HG03039 (cell line): ENCODE measurements around the gene CCDC152.

Source experiments
- ATAC-seq: cut with Tn5 transposase; IDR thresholded peaks from one replicate; pipeline ENCODE4 v1.9.1; 2021; ENCODE audit warnings: mild to moderate bottlenecking, moderate library complexity; ENCODE audit not compliant: unreplicated experiment

Gene CCDC152

GRCh38 chr5:42779083-42779482, 22.5 kb downstream of the CCDC152 start:
- ATAC-seq, result no peak

DNA sequence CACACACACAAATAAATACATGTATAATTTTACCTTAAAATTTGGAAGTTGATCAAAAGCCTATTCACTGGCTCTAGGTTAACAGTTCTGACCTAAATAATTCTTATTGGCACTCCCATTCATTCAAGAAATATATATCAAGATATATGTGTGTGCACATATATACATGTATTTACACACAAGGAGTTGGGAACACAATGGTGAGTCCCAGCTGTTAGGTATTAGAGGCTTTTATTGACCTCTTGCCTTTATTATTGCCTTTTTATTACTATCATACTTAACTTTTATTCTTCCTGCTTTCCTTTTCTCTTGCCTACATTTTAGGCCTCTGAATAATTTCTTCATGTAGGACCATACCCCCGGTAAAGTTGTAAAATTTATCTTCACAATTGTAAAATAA, 25.0 kb downstream of the CCDC152 start:
- no peak for ATAC-seq

GRCh38 chr5:42784132-42784531, 27.5 kb downstream of the CCDC152 start:
- ATAC-seq, result no peak

DNA sequence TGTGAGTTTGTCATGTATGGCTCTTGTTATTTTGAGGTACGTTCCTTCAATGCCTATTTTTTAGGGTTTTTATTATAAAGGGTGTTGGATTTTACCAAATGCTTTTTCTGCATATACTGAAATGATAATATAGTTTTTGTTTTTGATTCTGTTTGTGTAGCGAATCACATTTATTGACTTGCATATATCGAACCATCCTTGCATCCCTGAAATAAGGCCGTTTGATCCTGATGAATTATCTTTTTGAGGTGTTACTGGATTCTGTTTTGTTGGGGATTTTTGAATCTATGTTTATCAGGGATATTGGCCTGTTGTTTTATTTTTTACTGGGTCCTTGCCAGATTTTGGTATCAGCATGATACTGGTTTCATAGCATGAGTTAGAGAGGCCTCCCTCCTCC, 29.1 kb downstream of the CCDC152 start:
- ATAC-seq, result no peak

- no peak for ATAC-seq
Measured at GRCh38 chr5:42787073-42787472, 30.5 kb downstream of the CCDC152 start.

GRCh38 chr5:42787845-42788244, 31.2 kb downstream of the CCDC152 start:
- no peak for ATAC-seq

- no peak for ATAC-seq
Measured at GRCh38 chr5:42791151-42791550, 34.5 kb downstream of the CCDC152 start.

DNA sequence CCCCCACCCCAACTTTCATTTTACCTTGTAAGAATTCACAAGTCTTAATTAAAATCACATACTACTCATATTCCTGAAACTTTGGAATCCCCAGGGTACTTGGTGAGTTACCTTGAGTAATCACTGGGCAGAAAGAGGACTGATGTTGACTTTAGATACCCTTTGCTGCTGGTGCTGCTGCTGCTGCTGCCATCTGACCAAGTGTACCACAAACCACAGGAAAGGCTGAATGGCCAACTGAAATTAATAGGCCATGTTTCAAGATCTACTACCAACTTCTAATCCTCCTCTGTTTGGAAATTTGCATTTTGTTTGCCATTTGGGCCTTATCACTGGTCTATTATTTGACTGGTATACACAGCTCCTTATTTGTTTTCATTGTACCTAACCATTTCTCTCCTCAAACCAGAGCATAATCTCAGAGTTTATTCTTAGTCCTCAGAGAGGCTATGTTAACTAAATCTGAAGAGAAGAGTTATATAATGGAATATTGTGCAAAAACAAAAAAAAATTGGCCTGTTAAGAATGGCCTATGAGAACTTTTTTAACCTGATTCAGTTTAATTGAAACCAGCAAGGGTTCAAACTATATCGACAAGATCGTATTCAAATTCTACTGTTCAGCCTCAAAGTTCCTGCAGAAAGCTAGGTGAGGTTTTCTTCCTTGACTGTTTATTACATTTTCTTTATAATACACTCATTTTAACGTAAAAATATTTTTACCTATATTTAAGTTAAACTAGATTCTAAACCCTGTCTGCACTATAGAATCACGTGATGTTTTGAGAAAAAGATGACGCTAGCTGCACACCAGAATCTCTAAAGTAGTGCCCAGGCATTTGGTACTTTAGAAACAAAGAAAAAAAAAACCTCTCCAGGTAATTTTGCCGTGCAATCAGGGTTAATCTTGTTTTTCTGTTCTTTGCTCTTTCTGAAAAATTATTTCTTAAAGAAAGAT, 41.9 kb downstream of the CCDC152 start:
- no peak for ATAC-seq

DNA sequence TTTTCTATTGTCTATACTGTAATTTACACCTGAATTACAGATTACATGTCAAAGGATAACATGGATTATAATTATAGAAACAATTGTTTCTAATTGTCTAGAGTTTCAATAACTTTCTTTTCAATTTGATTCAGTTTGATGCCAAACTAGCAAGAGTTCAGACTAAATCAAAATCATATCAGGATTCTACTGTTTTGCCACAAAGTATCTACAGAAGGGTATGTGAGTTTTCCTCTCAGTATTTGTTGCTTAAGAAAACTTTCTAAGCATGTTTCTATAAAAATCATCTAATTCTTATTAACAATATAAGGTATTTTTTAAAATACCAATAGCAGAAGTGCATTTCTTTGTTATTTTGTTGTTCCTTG, 42.6 kb downstream of the CCDC152 start:
- no peak for ATAC-seq

- no peak for ATAC-seq
Measured at GRCh38 chr5:42799668-42800114, 43.1 kb downstream of the CCDC152 start.

GRCh38 chr5:42800748-42801330, 44.2 kb downstream of the CCDC152 start:
- ATAC-seq, result no peak

- ATAC-seq, result no peak
Measured at GRCh38 chr5:42801516-42802166, 45.0 kb downstream of the CCDC152 start.

DNA sequence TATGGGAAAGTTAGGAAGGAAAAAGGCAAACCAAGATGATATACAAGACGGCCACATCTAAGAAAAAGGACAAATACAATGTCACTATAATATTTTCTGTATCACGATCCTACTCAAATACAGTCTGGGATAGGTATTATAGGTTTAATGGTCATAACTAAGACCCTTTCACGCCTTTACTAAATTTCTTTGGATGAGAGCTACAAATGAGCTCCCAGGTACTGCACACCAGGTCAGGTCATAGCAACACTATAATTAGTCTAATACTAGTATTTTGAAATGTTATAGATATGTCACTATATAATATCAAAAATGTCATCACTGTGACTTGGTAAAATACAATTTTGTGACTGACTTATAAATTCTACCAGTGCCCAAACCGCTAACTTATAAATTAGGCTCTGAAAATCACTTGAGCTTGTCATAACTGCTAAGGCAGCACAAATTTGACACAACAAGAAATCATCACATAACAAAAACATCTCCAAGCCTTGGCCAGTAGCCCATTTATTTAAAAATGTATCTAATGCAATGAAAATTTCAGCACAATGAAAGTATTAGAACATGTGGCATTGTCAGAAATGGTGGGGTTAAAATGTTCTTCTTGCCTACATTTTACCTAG, 48.2 kb downstream of the CCDC152 start:
- ATAC-seq, result no peak

- ATAC-seq, result no peak
Measured at GRCh38 chr5:42806004-42806700, 49.5 kb downstream of the CCDC152 start.

GRCh38 chr5:42806701-42807262, 50.2 kb downstream of the CCDC152 start:
- ATAC-seq, result no peak

- ATAC-seq, result no peak
Measured at GRCh38 chr5:42807722-42808447, 51.3 kb downstream of the CCDC152 start.

DNA sequence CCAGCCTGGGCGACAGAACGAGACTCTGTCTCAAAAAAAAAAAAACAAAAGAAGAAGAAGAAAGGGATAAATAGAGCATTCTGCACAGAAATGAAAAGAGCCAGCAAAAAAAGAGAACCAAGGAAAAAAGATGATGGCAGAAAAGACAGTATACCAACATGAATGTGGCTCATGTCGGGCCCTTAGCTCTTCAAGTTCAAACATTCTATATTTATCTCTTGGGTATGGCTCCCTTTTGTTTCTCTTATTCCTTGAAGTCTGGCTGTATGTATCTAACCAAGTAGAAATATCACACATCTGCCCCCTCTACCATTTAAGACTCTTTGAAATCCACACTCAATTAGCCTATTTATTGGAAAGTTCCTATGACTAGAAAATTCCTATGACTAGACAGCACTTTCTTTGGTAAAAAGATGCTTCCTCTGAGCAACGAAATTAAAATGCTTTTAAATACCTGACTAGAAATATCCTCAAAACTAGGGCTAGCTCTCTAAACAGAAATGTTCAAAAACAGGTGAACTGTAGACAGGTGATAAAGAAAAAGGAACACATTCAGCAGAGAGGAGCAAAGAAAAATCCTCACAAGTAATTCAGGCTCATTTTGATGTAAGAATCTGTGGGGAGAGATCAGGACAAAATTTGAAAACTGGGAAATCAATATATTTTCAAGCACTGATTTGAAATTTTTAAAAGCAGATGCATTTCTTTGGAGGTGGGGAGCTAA, 52.4 kb downstream of the CCDC152 start:
- no peak for ATAC-seq

DNA sequence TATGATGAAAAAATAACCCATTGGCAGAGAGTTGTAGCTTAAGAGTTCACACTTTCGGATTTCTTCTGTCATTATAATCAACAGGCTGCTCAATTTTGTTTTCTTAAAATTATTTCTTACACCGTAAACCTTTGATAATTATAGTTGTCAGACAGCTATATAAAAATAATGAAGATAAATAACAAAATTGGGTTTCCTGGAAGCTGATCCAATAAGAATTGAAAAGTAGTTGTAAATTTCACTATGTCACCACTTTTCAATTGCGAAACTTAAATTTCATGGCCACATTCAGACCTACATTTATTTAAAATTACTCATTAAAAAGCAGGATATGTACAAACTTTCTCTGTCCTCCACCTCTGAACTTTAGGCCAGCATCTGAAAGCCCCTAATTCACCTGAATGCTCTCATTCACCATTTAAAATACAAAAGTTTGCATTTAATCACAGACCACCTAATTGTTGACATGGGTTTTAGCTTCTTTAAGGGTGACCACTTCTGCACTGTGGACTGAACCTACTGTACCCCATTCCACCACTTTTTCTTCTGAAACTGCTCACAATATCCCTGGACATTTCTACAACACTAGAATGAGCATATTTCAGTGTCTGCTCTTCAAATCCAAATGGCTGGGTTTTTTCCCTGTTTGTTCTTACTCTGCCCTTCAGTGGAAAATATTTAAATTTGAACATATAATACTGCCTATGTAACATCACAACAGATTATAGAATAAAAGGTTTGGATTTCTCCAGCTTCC, 54.4 kb downstream of the CCDC152 start:
- ATAC-seq, result no peak
